Measurements from ENCODE around the gene ABCC8. TPM values are rescaled to one million over a fixed set of nuclear protein-coding genes. Genes with fewer than 3 reads are reported as not detected.

Gene ABCC8
- total and polyA plus RNA-seq, 9 of the 15 experiments (the other 6 are each of a cell fraction or from before 2014, with no cell fraction given): not detected

DNA sequence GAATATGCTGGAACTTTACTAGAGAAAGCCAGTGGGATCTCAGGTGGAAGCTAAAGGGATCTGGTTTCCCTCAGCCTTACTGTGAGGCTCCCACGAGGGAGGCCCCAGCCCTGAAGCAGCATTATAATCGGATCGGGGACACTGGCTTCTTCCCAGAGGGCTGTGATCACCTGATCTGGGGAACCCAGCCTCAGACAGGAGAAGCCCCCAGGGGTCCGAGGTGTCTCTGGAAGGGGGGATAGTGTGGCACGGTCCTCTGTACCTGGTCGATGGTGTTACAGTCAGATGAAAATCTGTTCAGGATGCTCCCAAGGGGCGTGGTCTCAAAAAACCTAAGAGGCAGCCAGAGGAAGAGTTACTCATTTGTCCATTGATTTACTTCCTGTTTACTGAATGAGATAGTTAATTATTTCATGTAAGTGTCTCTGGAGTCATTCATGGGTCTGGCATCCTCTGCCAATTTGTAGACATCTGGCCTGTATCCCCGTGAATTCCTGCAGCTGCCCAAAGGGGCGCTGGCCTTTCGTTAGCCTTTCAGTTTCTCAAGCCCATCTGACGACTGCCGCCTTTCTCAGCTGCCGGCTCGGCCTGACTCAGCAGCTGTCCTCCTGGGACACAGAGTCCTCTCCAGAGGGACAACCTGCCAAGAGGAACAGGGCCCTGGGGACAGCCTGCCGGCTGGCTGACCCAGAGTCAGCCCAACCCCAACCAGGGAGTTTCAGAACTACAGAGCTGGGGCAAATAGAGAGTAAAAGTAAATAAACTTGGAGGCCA is 71.2 kb downstream of the ABCC8 start (continued):
- TF ChIP-seq, protein P1, sequence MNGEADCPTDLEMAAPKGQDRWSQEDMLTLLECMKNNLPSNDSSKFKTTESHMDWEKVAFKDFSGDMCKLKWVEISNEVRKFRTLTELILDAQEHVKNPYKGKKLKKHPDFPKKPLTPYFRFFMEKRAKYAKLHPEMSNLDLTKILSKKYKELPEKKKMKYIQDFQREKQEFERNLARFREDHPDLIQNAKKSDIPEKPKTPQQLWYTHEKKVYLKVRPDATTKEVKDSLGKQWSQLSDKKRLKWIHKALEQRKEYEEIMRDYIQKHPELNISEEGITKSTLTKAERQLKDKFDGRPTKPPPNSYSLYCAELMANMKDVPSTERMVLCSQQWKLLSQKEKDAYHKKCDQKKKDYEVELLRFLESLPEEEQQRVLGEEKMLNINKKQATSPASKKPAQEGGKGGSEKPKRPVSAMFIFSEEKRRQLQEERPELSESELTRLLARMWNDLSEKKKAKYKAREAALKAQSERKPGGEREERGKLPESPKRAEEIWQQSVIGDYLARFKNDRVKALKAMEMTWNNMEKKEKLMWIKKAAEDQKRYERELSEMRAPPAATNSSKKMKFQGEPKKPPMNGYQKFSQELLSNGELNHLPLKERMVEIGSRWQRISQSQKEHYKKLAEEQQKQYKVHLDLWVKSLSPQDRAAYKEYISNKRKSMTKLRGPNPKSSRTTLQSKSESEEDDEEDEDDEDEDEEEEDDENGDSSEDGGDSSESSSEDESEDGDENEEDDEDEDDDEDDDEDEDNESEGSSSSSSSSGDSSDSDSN (IDR thresholded peaks at IDR 0.05; ENCODE audit: borderline replicate concordance in 1 of 2, low read depth in 2 of 2, low read length in 2 of 2): 0 out of 4 replicates have a peak, but pooled peaks of 1 of the 2 experiments have one; percentile 52
- TF ChIP-seq CTBP1 (IDR thresholded peaks at IDR 0.05; ENCODE audit: borderline replicate concordance) (peak; percentile 49; the same call in 1 of the 2 replicates), HLTF (IDR thresholded peaks at IDR 0.05) (no peak)

DNA sequence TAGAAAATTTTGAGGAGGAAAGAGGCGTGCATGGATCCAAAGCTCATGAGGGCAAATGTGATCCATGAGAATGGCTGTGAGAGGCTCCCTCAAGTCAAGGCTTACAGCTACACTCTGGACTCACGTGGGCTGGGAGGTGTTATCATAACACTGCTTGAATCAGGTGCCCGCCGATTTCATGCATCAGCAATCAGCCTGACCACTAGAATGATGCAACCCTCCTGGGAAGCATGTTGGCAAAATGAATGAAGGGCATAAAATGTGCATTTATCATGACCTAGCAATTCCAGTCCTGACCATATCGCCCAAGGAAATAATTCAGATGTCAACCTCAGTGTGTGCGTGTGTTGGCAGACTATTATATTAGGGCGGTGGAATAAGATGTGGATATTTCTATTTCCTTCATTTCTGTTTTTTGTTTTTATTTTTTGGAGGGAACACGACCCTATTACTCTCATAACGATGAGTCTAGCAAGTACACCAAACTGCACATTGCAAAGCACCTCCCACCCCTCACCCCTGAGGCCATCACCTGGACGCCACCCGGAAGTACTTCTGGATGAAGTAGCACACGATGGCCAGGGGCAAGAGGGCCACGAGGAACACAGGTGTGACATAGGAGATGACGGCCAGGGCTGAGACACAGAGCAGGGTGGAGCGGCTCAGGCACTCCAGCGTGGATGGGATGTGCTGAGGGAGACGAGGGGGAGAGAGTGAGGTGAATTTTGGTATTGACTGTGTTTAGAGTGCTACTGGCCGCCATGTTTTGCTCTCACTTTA is 72.5 kb downstream of the ABCC8 start:
- no peak overlapping the region for H3K4me3 ChIP-seq
- in situ Hi-C loops (cut with MboI) (no loop called here), intact Hi-C loops (cut with micrococcal nuclease) (no loop called here)
- peaks cover 6 to 7% of the 10 kb centered on the region in 2 experiments; a peak in 2 of 5 replicates for H3K4me1 ChIP-seq (replicated peaks in 1 of 2; ENCODE audit: control insufficient read depth in 2 of 2, insufficient read depth in 2 of 2, low read length in 2 of 2)
- no peaks in the 10 kb centered on the region for H3K79me2 ChIP-seq (ENCODE audit: control insufficient read depth, insufficient read depth, low read length)
- FAIRE-seq: no peak
- ChIA-PET POLR2A (no interaction called here), CTCF (ENCODE audit: low intra/inter-chr PET ratio) (no interaction called here)
- no peak for ATAC-seq
- peak overlapping the region; percentile 68 for H2AFZ ChIP-seq (ENCODE audit: low read depth, low read length)
- H3K9me3 ChIP-seq (replicated peaks; ENCODE audit: control insufficient read depth, insufficient read depth, low read depth, low read length): no peaks in the 10 kb centered on the region
- no peaks in the 10 kb centered on the region for H3K9me1 ChIP-seq (ENCODE audit: control insufficient read depth, insufficient read depth, low read length)
- H3K27me3 ChIP-seq (ENCODE audit: control insufficient read depth in 2 of 2, insufficient read depth in 2 of 2, low read length in 2 of 2): peaks cover 18 to 47% of the 10 kb centered on the region in 2 experiments; a peak in 3 of 5 replicates
- BruUV-seq (replicated peaks): no TSS peak
- 26% methylated on average over 16 of the region's 18 CpGs for WGBS (ENCODE audit: insufficient coverage, low coverage, missing lambda C conversion rate)
- H3K4me2 ChIP-seq (ENCODE audit: insufficient read depth, low read length): no peak overlapping the region
- H3K27ac ChIP-seq (ENCODE audit: extremely low read depth, low read depth, low read length): no peak overlapping the region
- no peaks in the 10 kb centered on the region for H3K36me3 ChIP-seq (ENCODE audit: control insufficient read depth, insufficient read depth, low read length)
- 0 out of 2 replicates have a peak, but pooled peaks cover 5% of the 10 kb centered on the region for H4K20me1 ChIP-seq (replicated peaks; ENCODE audit: control insufficient read depth, insufficient read depth, low read length)
- H3K9ac ChIP-seq (ENCODE audit: insufficient read depth in 1 of 2, low read depth in 2 of 2, low read length in 2 of 2): no peak overlapping the region
- DNase-seq (ENCODE audit: extremely low read depth in 1 of 4, low spot score in 3 of 4): no peak
- peak; percentile 89 for TF ChIP-seq NR2C1 (IDR thresholded peaks at IDR 0.05)
- TF ChIP-seq NR2C1 (tag; IDR thresholded peaks at IDR 0.05): peak; percentile 72
- no peak for TF ChIP-seq HNRNPLL (IDR thresholded peaks at IDR 0.05; ENCODE audit: low read depth, low read length, poor library complexity, severe bottlenecking)
- peak; percentile 25; the same call in 1 of the 2 replicates for TF ChIP-seq EHMT2 (IDR thresholded peaks at IDR 0.05)
- TF ChIP-seq NELFE (IDR thresholded peaks at IDR 0.05; ENCODE audit: insufficient read depth, insufficient read length): no peak
- peak; percentile 73 for TF ChIP-seq NR2C2 (CRISPR knock-in tag; IDR thresholded peaks at IDR 0.05)
- TF ChIP-seq NR2C2 (tag; IDR thresholded peaks at IDR 0.05): peak; percentile 67; the same call in 1 of the 2 replicates
- TF ChIP-seq MYC (IDR thresholded peaks at IDR 0.05; ENCODE audit: low read depth, low read length): 0 out of 2 replicates have a peak, but pooled peaks have one; percentile 9
- no peak for TF ChIP-seq MYC (CRISPR knock-in tag; IDR thresholded peaks at IDR 0.05; ENCODE audit: borderline replicate concordance, low read depth)
- 0 out of 2 replicates have a peak, but pooled peaks have one; percentile 15 for TF ChIP-seq GABPA (tag; conservative IDR thresholded peaks at IDR 0.05; ENCODE audit: low read depth)
- TF ChIP-seq NEUROD1 (IDR thresholded peaks at IDR 0.05; ENCODE audit: borderline replicate concordance, low read depth, low read length, partially characterized antibody): no peak
- peak; percentile 75 for TF ChIP-seq L3MBTL2 (IDR thresholded peaks at IDR 0.05)
- 0 out of 2 replicates have a peak, but pooled peaks have one; percentile 10 for TF ChIP-seq C11orf30 (IDR thresholded peaks at IDR 0.05; ENCODE audit: low read depth)
- 0 out of 2 replicates have a peak, but pooled peaks have one; percentile 12 for TF ChIP-seq CEBPB (tag; IDR thresholded peaks at IDR 0.05)
- TF ChIP-seq BDP1 (IDR thresholded peaks at IDR 0.05; ENCODE audit: insufficient read depth, insufficient read length): no peak
